HG03060 (cell line): Measurements from ENCODE around the gene LSM4.

Experiments
- ATAC-seq: cut with Tn5 transposase; IDR thresholded peaks from one replicate; pipeline ENCODE4 v1.9.1; 2021; ENCODE audit warnings: low read depth, moderate number of reproducible peaks; ENCODE audit not compliant: unreplicated experiment

The LSM4 gene

DNA sequence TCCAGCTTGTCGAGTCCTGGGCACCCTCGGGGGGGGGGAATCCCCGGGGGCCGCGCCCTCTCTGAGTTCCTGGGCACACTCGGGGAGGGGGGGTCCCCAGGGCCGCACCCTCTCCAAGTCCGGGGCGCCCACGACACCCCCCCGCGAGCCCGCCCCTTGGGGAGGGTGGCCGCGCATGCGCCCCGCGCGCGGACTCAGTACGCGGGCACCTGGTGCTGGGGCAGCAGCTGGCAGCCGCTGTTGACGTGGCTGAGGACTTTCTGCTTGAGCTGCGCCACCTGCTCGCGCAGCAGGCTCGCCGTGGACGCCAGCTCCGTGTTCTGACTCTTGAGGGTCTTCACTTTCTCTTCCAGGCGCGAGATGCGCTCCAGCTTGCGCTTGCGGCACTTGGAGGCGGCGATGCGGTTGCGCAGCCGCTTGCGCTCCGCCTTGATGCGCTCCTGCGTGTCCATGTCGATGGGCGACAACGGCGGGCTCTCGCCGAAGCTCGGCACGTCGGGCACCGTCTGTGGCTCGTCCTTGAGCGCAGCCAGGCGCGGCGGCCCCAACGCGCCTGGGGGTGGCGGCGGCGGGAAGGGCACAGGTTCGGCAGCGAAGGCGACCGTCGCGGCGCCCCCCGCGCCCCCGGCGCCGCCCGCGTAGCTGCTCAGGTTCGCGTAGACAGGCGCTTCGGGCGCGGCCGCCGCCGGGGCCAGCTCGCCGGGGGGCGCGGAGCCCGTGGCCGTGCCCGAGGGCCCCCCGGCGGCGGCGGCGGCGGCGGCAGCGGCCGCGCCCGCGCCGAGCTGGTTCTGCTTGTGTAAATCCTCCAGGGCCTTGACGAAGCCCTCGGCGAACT lies 42.4 kb downstream of the LSM4 start:
- ATAC-seq, result no peak

- no peak for ATAC-seq
Measured at GRCh38 chr19:18279516-18280246, 43.2 kb downstream of the LSM4 start.

DNA sequence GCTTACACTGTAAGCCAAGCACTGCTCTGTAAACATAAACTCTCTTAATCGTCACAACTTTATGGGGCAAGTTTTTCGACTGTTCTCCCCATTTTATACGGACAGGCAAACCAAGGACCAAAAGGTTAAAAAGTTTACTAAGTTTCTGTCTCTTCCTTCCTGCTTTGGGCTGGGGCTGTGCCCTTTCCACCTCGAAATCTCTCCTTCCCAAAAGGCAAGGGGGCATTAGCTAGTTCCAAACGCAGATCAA lies 43.7 kb downstream of the LSM4 start:
- no peak for ATAC-seq

- ATAC-seq, result no peak
Measured at GRCh38 chr19:18278521-18279265, 44.2 kb downstream of the LSM4 start.

DNA sequence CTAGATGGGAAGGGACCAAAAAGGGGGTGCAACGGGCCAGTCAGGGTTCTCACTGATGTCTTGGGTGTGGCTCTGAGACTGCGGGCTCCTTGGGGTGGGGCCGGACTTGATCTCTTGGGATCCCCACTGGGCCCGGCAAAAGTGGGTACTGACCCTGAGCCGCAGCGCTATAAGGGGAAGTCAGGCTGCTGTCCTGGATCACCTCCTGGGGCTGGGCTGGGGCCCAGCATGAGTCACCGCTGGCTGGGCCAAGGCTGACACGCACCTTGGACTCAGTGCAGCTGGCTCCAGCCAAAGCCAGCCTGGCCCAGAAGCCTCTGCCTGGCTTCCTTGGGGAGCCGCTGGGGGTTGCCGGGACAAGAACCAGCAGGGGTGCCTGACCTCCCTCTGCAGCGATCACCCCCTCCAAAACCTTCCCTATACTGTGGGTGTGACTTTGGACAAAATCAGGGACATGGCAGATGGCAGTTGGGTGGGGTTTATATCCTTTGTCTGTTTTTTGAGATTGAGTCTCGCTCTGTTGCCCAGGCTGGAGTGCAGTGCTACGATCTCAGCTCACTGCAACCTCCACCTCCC lies 48.0 kb downstream of the LSM4 start:
- ATAC-seq, result no peak

DNA sequence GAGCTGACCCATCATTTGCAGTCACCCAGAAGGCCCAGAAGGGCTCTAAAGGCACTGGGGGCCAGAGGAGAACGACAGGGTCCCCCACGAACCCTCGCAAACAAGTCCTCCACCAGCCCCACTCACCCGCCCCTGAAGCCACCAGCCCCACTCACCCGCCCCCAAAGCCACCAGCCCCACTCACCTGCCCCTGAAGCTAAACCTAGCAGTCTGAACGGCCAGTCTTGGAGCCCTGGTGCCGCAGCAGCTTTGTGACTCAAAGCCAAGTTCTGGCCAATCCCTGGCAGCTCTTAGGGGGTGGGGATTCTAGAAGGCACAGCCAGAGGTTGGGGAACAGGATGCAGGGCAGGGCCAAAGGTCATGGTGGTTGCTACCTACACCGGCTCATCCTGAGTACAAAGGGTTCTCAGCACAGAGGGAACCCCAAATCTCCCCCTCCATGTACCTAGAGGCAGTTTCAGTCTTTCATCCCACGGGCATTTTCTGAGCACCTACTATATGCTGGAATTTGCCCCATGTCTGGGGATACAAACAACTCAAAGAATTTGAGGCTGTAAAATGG lies 48.6 kb downstream of the LSM4 start, which contains the start of gene IQCN:
IQCN (minus strand) TSS at position 234 of the 562 bp plus-strand sequence. CDS start 4,974 bp downstream, outside the sequence.
- no peak for ATAC-seq

DNA sequence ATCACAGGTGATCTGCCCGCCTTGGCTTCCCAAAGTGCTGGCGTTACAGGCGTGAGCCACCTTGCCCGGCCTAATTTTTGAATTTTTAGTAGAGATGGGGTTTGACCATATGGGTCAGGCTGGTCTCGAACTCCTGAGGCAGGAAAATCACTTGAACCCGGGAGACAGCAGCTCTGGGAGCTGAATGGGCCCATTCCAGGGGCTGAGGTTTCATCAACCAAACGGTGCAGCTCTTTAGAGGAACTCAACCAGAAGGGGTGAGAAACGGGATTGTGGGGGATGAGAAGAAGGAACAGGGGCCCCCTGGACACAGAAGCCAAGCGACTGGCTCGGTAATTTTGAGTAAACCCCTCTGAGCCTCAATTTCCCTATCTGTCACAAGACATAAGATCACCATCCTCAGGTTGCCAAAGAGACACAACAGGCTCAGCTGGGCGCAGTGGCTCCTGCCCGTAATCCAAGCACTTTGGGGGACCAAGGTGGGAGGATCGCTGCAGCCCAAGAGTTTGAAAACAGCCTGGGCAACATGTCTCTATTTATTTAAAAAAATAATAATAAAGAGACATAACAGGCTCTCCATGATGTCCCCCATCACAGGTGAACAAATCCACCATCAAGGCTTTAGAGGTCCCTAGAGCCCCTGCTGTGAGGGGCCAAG lies 49.2 kb downstream of the LSM4 start:
- no peak for ATAC-seq

GRCh38 chr19:18271433-18271841 lies 51.4 kb downstream of the LSM4 start:
- no peak for ATAC-seq

DNA sequence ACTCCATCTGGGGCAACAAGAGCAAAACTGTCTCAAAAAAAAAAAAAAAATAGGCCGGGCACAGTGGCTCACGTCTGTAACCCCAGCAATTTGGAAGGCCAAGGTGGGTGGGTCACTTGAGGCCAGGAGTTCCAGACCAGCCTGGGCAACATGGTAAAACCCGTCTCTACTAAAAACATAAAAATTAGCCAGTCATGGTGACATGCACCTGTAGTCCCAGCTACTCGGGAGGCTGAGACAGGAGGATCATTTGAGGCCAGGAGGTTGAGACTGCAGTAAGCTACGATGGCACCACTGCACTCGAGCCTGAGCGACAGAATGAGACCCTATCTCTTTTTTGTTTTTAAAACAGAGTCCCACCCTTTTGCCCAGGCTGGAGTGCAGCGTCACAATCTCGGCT lies 52.5 kb downstream of the LSM4 start:
- ATAC-seq, result no peak

- ATAC-seq, result no peak
Measured at GRCh38 chr19:18269070-18269723, 53.7 kb downstream of the LSM4 start.

- no peak for ATAC-seq
Measured at GRCh38 chr19:18266771-18267686, 55.8 kb downstream of the LSM4 start.

DNA sequence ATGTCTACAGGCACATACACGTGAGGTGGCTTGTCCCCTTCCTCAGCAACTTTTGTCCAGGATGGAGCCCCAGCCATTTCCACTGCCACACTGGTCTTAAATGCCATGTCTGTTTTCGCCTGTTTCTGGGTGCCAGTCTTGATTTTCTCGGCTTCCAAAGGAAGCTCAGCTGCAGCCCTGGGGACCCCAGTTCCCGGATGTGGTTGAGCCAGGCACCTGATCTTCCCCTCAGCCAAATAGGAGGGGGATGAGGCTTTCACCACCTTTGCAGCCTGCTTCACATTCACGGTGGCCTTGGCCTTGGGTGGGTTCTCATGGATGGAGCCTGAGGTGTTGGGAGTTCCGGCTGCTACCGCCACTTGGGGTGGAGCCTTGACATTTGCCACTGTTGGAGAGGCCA lies 57.3 kb downstream of the LSM4 start:
- ATAC-seq, result no peak

DNA sequence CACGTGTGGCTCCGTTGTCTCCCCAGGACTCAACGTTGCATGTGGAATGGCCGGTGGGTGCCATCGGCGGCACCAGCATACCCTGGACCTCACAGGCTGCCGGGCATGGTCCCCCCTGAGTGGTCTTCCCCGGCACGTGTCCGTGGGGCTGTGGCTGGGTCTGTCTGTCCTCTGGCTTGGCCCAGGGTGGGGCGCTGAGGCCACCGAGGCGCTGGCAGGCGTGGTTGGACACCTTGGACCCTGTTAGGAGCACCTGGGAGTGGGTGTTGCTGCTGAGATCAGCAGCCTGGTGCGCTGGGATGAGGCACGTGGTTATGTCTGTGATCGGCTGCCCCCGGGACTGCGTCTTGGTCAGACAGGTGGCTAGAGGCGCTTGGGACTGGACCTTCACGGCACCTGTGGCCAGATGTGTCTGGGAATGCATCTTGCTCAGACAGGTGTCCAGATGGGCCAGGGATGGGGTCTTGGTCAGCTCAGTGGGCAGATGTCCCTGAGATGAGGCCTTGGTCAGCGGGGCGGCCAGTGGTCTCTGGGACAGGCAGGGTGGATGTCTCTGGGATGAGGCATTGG lies 57.8 kb downstream of the LSM4 start:
- ATAC-seq, result no peak

DNA sequence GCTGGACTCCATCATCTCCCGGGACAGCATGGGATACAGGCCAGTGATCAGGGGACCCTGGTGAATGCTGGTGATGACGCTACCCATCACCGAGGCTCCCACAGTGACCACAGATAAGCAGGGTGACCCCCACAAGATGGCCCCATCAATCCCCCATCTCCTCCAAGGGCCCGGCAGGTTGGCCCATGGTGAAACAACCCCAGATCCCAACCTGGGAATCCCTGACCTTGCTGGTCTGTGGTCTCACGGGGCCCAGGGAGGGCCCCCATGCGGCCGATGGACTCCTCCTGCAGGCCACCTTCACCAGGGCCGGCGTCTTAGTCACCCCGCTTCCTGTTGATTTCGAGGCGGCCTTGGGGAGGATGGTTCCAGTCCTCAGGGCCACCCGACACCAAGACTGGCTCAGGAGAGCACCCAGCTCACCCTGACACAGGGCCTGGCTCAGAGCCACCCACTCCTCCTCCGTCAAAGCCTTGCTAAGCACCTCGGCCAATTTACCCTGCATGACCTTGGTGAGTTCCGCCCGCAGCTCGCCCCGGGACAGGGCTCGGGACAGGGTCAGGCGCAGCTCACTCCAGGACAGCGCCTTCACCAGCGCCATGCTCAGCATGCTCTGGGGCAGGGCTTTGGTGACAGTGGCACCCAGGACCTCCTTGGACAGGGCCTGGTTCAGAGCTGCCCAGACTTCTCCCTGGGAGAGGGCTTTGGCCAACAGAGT lies 58.6 kb downstream of the LSM4 start:
- no peak for ATAC-seq

- ATAC-seq, result no peak
Measured at GRCh38 chr19:18263324-18264136, 59.3 kb downstream of the LSM4 start.

GRCh38 chr19:18262917-18263316 lies 60.0 kb downstream of the LSM4 start:
- no peak for ATAC-seq

- ATAC-seq, result no peak
Measured at GRCh38 chr19:18262144-18262543, 60.7 kb downstream of the LSM4 start.
